ENCODE data around the gene HCN2. TPM values are rescaled to one million over a fixed set of nuclear protein-coding genes. Genes with fewer than 3 reads are reported as not detected.

The HCN2 gene
- total RNA-seq, 3 donors from 2014 or later (not counting 1 experiment from before 2014, with no cell fraction given): 0.96 to 1.6 (median 1.1) TPM

DNA sequence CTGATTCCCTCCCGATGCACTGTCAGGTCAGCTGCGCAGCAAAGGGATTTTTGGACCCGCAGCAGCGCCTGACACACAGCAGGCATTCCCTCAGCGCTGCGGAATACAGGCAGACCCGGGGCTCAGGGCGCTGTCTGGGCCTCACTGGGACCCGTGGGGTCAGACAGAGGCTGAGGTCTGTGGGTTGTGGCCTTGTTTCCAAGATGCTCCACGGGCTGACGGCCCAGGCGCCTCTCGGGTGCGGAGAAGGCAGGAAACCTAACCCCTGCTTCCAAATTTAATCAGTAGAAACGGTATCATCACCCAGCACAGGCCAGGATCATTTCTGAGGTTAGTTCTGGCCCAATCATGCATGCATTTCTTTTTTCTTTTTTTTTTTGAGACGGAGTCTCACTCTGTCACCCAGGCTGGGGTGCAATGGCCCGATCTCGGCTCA, 74.0 kb downstream of the HCN2 start:
- H3K27ac ChIP-seq (ENCODE audit: low read length): peak overlapping the region; percentile 66
- Mint-ChIP-seq H3K27ac (peak overlapping the region; percentile 88 to 89), H3K9me3 (no peaks in the 10 kb centered on the region), H3K27me3 (ENCODE audit: low read depth in 2 of 2) (no peaks in the 10 kb centered on the region), H3K4me1 (peaks cover 42 to 51% of the 10 kb centered on the region in 2 donors), H3K4me3 (peak overlapping the region; percentile 86), H3K36me3 (no peaks in the 10 kb centered on the region)
- TF ChIP-seq CTCF (IDR thresholded peaks at IDR 0.05): no peak
- peaks cover 4% of the 10 kb centered on the region for H3K36me3 ChIP-seq (ENCODE audit: control insufficient read depth, insufficient read depth, low read length)
- DNase-seq (no peak), ATAC-seq (no peak)
- H3K4me3 ChIP-seq (ENCODE audit: low read length): peak overlapping the region; percentile 15
- H3K4me1 ChIP-seq (ENCODE audit: control insufficient read depth, insufficient read depth, low read length): peaks cover 57% of the 10 kb centered on the region
- H3K9me3 ChIP-seq (ENCODE audit: control insufficient read depth, insufficient read depth, low read length): no peaks in the 10 kb centered on the region
- intact Hi-C loops (cut with micrococcal nuclease): loop anchor here (5.0 kb wide), 4 partner anchors 39 to 151 kb away; partner anchors contain the start of genes BSG and PTBP1
- H3K27me3 ChIP-seq (ENCODE audit: control insufficient read depth, insufficient read depth, low read length): no peaks in the 10 kb centered on the region
- WGBS (ENCODE audit: insufficient coverage): 37% methylated on average over 18 of the region's 18 CpGs

- Histone ChIP-seq H3K27me3 (ENCODE audit: control insufficient read depth, insufficient read depth, low read length) (no peaks in the 10 kb centered on the region), H3K4me3 (ENCODE audit: low read length) (no peak overlapping the region), H3K27ac (ENCODE audit: low read length) (no peak overlapping the region), H3K36me3 (ENCODE audit: control insufficient read depth, insufficient read depth, low read length) (peaks cover 2% of the 10 kb centered on the region), H3K9me3 (ENCODE audit: control insufficient read depth, insufficient read depth, low read length) (no peaks in the 10 kb centered on the region), H3K4me1 (ENCODE audit: control insufficient read depth, insufficient read depth, low read length) (peaks cover 44% of the 10 kb centered on the region)
- TF ChIP-seq CTCF (IDR thresholded peaks at IDR 0.05): peak; percentile 83
- no peaks in the 10 kb centered on the region for H3K36me3 Mint-ChIP-seq
- H3K27ac Mint-ChIP-seq: peak overlapping the region; percentile 57 to 88
- no peaks in the 10 kb centered on the region for H3K9me3 Mint-ChIP-seq
- peak overlapping the region; percentile 86 for H3K4me3 Mint-ChIP-seq
- H3K27me3 Mint-ChIP-seq (ENCODE audit: low read depth in 2 of 2): peaks cover 0 to 2% of the 10 kb centered on the region in 2 donors
- 13% methylated on average over 24 of the region's 24 CpGs for WGBS (ENCODE audit: insufficient coverage)
- ATAC-seq: peak; percentile 16 to 40 (median 20)
- DNase-seq: peak; percentile 72 to 92
- peaks cover 32 to 39% of the 10 kb centered on the region in 2 donors for H3K4me1 Mint-ChIP-seq
- intact Hi-C loops (cut with micrococcal nuclease): loop anchor here (1.0 to 5.0 kb wide), 5 partner anchors 37 to 153 kb away; partner anchors contain the start of genes BSG and PTBP1
These were observed 75.3 kb downstream of the HCN2 start for GRCh38 chr19:664913-665443.

Other genes with a start within 250 kb of the HCN2 start
- 10 to 100 TPM; 14.8 to 17.7 (median 15.4) TPM for gene MIER2, start 245.1 kb upstream of the HCN2 start, total RNA-seq
- gene C2CD4C, start 180.7 kb upstream of the HCN2 start, total RNA-seq: not detected
- under 1 TPM in 1 of 3 donors, not detected in 2; 0.75 TPM for gene SHC2, start 128.8 kb upstream of the HCN2 start, total RNA-seq
- under 1 TPM in 2 of 3 donors, not detected in 1; 0.43 to 0.54 TPM for gene MADCAM1, start 93.4 kb upstream of the HCN2 start, total RNA-seq
- gene TPGS1, start 82.4 kb upstream of the HCN2 start, total RNA-seq: 10 to 100 TPM; 18.7 to 20.6 (median 18.9) TPM
- 100 to 1,000 TPM in 2 of 3 donors, 10 to 100 TPM in 1; 68.5 to 114 (median 101) TPM for gene CDC34, start 58.1 kb upstream of the HCN2 start, total RNA-seq
- 100 to 1,000 TPM; 186 to 286 (median 253) TPM for gene GZMM, start 45.8 kb upstream of the HCN2 start, total RNA-seq
- gene BSG, start 17.3 kb upstream of the HCN2 start, total RNA-seq: 100 to 1,000 TPM; 229 to 248 (median 236) TPM
- gene POLRMT, start 43.7 kb downstream of the HCN2 start, total RNA-seq: 10 to 100 TPM; 57.2 to 58.5 (median 57.6) TPM
- under 1 TPM; 0.31 to 0.58 (median 0.41) TPM for gene FGF22, start 50.0 kb downstream of the HCN2 start, total RNA-seq
- gene RNF126, start 73.3 kb downstream of the HCN2 start, total RNA-seq: 100 to 1,000 TPM; 119 to 149 (median 146) TPM
- 1 to 10 TPM; 1.5 to 1.9 (median 1.5) TPM for gene FSTL3, start 86.5 kb downstream of the HCN2 start, total RNA-seq
- 10 to 100 TPM in 1 of 3 donors, 1 to 10 TPM in 2; 1.5 to 11.7 (median 4.5) TPM for gene PRSS57, start 105.6 kb downstream of the HCN2 start, total RNA-seq
- gene PALM, start 119.1 kb downstream of the HCN2 start, total RNA-seq: 1 to 10 TPM in 1 of 3 donors, under 1 TPM in 1, not detected in 1; 0.59 to 1.0 TPM
- gene MISP, start 161.2 kb downstream of the HCN2 start, total RNA-seq: not detected
- 100 to 1,000 TPM; 302 to 350 (median 345) TPM for gene PTBP1, start 207.6 kb downstream of the HCN2 start, total RNA-seq
- gene PLPPR3, start 232.1 kb downstream of the HCN2 start, total RNA-seq: not detected
- 1 to 10 TPM in 2 of 3 donors, under 1 TPM in 1; 0.87 to 2.5 (median 1.8) TPM for gene AZU1, start 238.0 kb downstream of the HCN2 start, total RNA-seq

All from natural killer cell (primary cell).